GM15510 (cell line): ENCODE measurements around the gene WDFY3.

ENCODE experiments used
- POLR2A ChIP-seq: IDR thresholded peaks from 3 replicates; pipeline ENCODE4 v1.6.1; 2011; ENCODE audit warnings: borderline replicate concordance; ENCODE audit not compliant: insufficient read length; ENCODE audit errors: extremely low read depth

WDFY3 gene

DNA sequence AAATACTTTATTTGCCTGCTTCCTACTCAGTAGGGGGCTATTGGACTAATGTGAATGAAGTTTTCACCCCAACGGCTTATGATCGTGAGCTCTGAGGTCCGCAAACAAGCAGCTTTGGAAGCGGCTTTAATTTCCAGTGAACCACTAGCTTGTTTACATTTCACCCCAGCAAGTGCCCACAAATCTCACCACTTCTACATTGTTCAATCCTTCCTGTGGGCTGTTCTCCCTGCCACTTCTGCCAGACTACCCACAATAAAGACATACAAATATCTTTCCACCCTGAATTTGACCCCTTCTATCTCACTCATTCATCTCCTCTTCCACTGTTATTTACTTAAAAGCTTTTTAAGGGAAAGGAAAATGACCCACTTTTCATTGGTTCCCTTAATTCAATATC lies 285.5 kb downstream of the WDFY3 start:
- no peak for TF ChIP-seq POLR2A

DNA sequence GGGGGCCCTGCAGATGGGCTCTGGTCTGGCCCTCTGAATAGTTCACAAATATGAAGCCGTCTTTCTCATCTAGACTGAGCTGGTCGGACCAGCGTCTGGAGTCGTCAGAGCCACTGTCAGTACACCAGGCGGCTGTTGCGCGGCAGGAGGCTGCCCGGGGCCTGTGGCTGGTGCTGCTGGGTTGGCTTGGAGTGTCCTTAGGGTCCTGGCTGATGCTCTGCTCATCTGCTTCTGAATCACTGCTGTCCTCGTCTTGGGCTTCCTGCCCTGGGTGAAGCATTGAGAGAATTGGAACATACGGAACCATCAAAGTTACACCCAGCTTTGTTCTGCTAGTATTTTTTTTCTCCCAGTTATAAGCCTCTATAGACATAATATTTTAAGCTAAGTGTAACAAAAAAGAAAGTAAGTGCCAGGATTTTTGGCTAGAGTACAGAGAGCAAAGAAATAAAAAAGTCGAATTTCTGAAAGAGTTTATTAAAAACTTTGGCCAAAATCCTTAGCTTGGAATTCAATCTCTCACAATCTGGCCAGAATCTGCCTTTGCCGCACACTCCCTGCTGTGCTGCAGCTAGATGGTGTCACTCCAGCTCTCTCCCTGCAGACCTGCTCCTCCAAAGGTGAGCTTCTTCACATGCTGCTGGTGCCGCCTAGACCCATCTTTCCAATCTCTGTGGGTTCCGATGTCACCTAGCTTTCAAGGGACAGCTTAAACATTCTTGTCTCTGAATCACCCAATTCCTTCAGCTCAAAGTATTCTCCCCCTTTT lies 287.3 kb downstream of the WDFY3 start:
- no peak for TF ChIP-seq POLR2A

DNA sequence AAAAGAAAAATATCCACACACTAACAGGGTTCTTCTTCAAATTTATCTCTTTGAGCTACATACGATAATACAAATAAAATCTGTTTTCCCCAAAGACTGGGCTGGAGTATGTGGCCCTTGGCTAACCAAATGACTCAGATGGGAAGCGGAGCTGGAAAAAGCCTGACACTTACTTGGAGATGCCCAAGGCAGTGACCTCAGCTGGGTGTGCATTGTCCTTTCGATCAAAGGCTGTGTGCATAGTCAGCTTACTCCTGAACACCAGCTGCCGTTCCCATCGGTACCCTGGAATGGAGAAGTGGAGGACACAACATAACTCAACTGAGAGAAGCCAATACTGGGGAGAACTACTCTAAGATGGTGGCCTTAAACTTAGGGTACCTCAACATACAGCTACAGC lies 288.5 kb downstream of the WDFY3 start:
- TF ChIP-seq POLR2A: no peak

DNA sequence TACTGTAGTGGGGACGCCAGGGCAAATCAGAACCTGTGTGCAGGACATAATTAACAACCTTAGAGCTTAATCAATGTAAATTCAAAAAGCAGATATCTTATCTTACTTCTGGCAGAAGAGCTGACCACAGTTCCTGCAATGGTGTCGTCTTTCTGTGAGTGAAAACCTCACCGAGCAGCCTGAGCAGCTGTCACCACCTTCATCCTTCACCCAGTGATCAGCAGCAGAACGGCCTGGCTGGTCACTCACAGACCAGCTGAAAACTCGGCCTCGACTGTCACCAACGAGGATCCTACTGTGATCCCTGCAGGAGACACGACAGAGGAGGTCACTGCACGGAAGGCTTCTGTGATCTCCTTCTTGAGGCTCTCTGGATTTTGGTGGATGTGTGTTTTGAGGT lies 289.4 kb downstream of the WDFY3 start:
- no peak for TF ChIP-seq POLR2A

DNA sequence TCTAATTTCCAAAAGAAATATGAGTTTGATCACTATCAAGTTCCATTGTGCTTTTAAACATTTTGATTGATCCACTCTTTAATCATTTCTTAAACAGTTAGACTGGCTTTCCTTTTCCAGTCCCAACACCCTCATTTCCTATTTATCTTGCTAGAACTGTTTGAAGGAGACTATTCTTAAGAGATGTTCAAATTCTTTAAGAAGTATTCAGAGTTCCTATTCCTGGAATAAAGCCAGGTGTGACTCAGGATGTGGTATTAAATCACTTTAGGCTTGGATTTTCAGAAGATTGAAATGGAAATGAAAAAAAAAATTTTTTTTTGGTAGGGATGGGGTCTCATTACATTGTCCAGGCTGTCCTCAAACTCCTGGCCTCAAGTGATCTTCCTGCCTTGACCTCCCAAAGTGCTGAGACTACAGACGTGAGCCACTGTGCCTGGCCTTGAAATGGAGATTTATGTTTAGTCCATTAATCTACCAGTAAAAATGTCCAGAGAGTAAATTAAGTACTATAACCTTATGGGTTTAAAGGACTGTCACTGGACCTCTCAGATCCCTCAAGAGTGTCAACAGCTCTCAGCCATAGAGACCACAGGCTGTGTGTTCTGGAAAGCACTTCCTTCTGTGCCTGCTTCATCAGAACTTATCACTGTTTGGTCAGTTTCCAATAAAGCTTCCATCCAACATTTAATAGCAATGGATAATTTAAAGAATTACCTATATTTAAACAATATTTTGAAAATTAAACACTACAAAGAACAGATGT lies 292.8 kb downstream of the WDFY3 start:
- no peak for TF ChIP-seq POLR2A

DNA sequence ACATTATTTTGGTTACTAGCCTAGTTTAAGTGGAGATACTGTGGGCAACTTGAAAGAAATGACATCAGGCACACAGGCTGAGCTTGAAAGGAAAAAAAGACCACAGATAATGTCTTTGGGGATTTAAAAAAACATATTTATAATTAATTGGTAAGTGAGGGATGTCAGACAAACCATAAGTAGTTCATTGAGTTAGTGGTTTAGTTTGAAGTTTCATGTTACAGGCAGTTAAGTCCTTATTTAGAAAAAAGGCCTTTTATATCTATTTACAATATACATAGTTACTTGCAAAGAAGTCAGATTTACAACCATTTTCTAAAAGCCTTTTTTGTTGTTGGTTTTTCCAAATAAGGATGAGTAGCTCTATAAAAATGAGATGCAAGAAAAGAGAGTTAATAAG lies 294.3 kb downstream of the WDFY3 start:
- TF ChIP-seq POLR2A: no peak

DNA sequence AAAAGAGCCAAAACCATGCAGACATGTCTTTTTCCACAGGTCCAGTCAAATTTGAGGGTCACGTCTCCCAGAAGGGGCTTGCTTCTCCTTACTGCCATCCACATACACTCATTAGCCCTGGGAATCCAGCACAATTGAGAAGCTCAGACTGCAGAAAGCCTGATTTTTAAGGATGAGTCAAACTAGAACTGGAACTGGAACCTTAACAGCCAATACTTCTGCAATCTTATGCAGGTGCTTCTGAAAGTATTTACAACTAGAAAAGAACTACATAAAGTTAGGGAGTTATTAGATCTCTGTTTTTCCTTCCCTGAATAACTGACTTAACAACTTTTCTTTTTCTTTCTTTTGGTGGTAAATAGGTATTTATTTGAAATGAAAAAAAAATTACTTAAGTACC lies 297.3 kb downstream of the WDFY3 start:
- TF ChIP-seq POLR2A: no peak

DNA sequence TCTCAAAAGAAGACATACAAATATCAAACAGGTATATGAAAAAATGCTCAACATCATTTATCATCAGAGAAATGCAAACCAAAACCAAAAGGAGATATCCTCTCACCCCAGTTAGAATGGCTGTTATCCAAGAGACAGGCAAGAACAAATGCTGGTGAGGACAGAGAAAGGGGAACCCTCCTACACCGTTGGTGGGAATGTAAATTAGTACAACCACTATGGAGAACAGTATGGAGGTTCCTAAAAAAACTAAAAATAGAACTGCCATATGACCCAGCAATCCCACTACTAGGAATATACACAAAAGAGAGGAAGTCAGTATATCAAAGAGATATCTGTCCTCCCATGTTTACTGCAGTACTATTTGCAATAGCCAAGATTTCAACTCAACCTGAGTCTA lies 300.1 kb downstream of the WDFY3 start:
- no peak for TF ChIP-seq POLR2A

DNA sequence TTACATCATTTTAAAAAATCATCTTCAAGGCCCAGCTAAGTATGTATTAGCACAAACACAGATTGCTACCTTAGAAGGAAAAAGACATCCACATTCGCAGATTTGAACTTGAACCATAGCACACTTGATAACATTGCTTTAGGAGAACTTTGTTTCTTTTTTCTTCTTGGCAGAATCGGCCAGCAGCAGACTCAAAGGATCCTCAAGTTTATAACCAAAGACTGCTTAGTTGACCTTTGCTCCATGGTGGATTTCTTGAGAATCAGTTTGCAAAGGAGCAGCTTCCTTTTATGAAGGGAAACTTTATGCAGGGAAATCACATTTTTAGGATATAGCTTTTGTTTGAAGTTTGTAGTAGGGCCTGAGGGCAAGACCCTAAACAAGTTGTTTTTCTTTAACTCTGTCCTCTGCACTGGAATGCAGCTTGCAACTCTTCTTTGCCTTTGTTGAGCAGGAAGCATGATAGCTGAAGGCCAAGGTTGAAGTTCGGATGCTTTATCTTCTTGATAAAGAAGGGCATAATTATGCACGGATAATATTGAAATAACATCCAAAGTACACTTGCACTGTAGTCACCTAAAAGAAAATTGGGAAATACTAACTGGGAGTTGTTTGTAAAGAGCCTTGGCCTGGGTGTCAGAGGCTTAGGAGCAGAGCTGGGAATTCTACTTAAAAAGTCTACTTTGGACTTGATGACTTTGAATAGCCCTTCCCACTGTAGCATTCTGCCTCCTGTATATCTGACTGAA lies 305.1 kb downstream of the WDFY3 start:
- TF ChIP-seq POLR2A: no peak

DNA sequence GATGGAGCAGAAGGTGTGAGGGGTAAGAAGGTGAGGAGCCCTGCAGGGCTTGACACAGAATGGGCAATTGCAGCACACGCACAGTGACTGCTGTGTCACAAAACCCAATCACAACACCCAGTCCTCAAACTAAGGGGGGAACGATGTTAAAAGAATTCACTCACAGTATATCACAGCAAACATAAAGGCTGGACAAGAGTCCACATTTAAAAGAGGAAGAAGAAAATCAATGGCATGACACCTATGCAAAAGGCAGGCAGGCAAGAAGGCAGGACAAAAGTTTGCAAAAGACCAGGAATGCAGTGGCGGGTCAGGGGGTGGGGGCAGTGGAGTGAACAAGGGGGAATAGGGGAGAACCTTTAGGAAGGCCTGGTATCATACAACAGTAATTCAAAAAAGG lies 305.9 kb downstream of the WDFY3 start:
- no peak for TF ChIP-seq POLR2A

DNA sequence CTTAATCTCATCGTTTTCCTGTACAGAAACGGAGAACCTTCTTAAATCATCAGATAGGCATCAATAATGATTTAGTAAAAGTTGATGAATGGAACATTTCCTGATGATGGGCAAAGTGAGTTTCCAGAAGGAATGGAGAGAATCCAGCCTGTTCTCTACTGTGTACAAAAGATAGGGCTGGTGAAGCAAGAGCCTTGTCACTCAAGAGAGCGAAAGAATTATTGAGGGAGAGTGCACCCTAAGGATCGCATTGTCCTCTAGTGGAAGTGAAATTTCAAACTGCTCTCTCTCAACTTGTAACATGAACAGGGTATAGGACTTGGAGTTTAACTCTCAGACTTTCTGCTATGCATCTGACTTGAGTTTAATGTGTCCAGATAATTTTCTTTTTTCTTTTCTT lies 314.0 kb downstream of the WDFY3 start:
- no peak for TF ChIP-seq POLR2A

DNA sequence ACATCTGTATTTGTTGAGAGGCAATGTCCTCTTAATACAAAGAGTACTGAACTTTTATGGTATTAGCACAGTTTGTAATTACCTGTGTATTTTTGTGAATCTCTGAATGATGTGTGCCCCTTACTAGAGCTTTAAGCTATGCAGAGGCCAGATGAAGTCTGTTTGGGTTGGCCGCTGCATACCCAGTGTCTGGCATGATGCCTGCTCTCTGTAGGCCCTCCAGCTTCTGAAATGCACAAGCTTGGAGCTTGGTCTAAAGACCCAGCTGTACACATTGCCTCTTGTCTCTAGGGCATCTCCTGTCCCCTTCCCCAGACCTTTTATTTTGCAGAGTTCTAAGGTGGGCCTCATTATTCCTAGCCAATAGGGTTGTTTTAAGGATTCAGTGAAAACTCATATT lies 315.0 kb downstream of the WDFY3 start:
- no peak for TF ChIP-seq POLR2A

DNA sequence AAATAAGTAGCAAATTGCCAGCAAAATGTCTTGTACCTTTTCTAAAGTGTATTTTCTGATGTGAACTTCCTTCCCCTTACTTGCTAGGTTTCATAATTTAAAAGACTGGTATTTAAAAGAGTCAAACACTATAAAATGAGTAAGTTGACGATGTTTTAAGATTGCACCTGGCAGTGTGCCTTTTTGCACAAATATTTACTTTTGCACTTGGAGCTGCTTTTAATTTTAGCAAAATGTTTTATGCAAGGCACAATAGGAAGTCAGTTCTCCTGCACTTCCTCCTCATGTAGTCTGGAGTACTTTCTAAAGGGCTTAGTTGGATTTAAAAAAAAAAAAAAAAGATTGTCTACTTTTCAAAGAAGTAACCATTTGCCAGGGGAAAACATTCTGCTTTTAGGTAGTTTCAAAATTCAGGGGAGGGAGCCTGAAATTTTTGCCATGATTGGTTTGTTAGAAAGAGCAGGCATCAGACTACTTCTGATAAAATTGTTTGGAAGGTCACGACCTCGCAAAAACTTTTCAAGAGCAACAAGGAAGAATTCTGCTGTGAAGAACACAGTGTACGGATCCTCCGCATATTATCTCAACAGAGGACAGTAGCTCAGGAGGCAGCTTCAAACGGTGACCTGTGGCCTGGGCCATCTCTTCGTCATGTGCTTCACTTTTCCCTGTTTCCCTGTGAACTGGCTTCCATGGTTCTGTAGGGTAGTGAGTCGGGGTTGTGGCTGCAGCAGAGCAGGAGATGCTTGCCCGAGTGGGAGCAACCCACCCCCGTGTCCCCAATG lies 317.4 kb downstream of the WDFY3 start:
- no peak for TF ChIP-seq POLR2A

DNA sequence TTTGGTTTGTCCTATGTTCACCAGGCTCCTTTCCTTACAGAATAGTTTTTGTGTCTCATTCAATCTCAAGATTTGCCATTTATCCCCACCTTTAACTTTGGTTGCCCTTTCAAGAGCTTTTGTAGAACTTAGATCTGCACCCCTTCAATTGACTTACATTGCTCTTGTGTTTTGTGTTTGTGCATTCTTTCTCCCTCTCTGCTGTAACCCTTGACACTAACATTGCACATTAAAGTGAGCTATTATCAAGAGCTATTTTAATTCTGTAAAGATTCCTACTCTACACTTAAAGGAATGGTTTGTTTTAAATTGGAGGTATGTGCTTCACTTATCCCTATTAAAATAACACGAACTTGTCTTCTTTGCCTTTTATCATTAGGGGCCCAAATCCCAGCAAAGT lies 318.3 kb downstream of the WDFY3 start:
- no peak for TF ChIP-seq POLR2A
